Stimulated activated naive CD8-positive, alpha-beta T cell treated with anti-CD3 and anti-CD28 coated beads, Interleukin-15, Interleukin-2, amounts not matched to agents 100 U/mL and 50 U/mL, for 24 hours (primary cell): Measurements from ENCODE around the gene MEAK7.

Experiments used
- ATAC-seq: fragments of 150-1000 bp; cut with Tn5 transposase; one replicate; pipeline ENCODE4 v1.10.0; 2021
- DNase-seq: peaks from one replicate; pipeline ENCODE4 v3.0.0; 2021

The MEAK7 gene

GRCh38 chr16:84465154-84465553 is 39.3 kb downstream of the MEAK7 start:
- no peak for ATAC-seq
- DNase-seq, result no peak

- ATAC-seq, result no peak
- DNase-seq, result no peak
Observed at GRCh38 chr16:84464116-84464515, 40.3 kb downstream of the MEAK7 start.

- no peak for ATAC-seq
- no peak for DNase-seq
Observed at GRCh38 chr16:84463221-84463620, 41.2 kb downstream of the MEAK7 start.

GRCh38 chr16:84462296-84463210 is 41.9 kb downstream of the MEAK7 start:
- ATAC-seq, result peak; percentile 14
- no peak for DNase-seq

- ATAC-seq (no peak), DNase-seq (no peak)
Observed at GRCh38 chr16:84461413-84462295, 42.8 kb downstream of the MEAK7 start.

GRCh38 chr16:84461029-84461412 is 43.4 kb downstream of the MEAK7 start:
- ATAC-seq (no peak), DNase-seq (no peak)

- no peak for ATAC-seq
- DNase-seq, result no peak
Observed at GRCh38 chr16:84460406-84461028, 43.9 kb downstream of the MEAK7 start.

GRCh38 chr16:84459941-84460405 is 44.5 kb downstream of the MEAK7 start:
- no peak for DNase-seq
- ATAC-seq, result no peak

- DNase-seq, result no peak
- ATAC-seq, result no peak
Observed at GRCh38 chr16:84459533-84459894, 44.9 kb downstream of the MEAK7 start.

GRCh38 chr16:84458606-84459532 is 45.6 kb downstream of the MEAK7 start:
- ATAC-seq (no peak), DNase-seq (no peak)

GRCh38 chr16:84455031-84455430 is 49.4 kb downstream of the MEAK7 start:
- ATAC-seq (no peak), DNase-seq (no peak)
